ENCODE results near the gene TRAPPC11.

The TRAPPC11 gene

DNA sequence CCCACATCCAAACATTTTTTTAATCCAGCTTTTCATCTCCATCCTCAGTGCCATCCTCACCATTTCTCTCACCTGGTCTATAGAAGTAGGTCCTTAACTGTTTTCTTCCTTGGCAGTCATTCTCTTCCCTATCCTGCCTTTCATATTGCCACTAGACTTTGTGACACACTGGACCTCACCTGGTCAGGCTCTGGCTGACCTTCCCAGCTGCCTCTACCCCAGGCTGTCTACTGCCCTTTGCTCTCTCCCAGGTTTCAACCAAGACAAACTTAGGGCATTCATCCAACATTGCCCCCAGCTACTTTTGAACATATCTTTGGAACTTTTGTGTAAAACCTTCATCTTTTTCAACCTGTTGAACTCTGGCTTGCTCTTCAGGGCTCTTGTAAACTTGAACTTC lies 39.8 kb downstream of the TRAPPC11 start:
- Histone ChIP-seq H3K27me3 (ENCODE audit: low read depth, low read length) (no peaks in the 10 kb centered on the region), H3K4me1 (ENCODE audit: low read length) (no peaks in the 10 kb centered on the region), H3K4me3 (ENCODE audit: low read length) (no peak overlapping the region), H3K79me2 (ENCODE audit: low read length) (no peaks in the 10 kb centered on the region), H3K36me3 (replicated peaks; ENCODE audit: low read depth, low read length) (no peaks in the 10 kb centered on the region), H3K9ac (ENCODE audit: low read length) (no peak overlapping the region), H2AFZ (ENCODE audit: low read depth, low read length) (no peak overlapping the region), H3K9me3 (ENCODE audit: insufficient read depth, low read length) (no peaks in the 10 kb centered on the region), H3K27ac (ENCODE audit: low read length) (no peak overlapping the region), H4K20me1 (ENCODE audit: insufficient read depth, low read length) (no peaks in the 10 kb centered on the region), H3K4me2 (ENCODE audit: low read length) (no peak overlapping the region)
- no peak for TF ChIP-seq CTCF (IDR thresholded peaks at IDR 0.05; ENCODE audit: low read depth, low read length)
- TF ChIP-seq EZH2phosphoT487 (IDR thresholded peaks at IDR 0.05; ENCODE audit: low read depth), result no peak

GRCh38 chr4:183700407-183700806 lies 41.3 kb downstream of the TRAPPC11 start:
- no peaks in the 10 kb centered on the region for H3K79me2 ChIP-seq (ENCODE audit: low read length)

GRCh38 chr4:183702492-183702891 lies 43.4 kb downstream of the TRAPPC11 start:
- Histone ChIP-seq H3K4me3 (ENCODE audit: low read length) (no peak overlapping the region), H3K36me3 (replicated peaks; ENCODE audit: low read depth, low read length) (no peaks in the 10 kb centered on the region), H3K9me3 (ENCODE audit: insufficient read depth, low read length) (no peaks in the 10 kb centered on the region), H3K27ac (ENCODE audit: low read length) (no peak overlapping the region), H3K79me2 (ENCODE audit: low read length) (no peaks in the 10 kb centered on the region), H3K27me3 (ENCODE audit: low read depth, low read length) (no peaks in the 10 kb centered on the region), H2AFZ (ENCODE audit: low read depth, low read length) (no peak overlapping the region), H3K4me2 (ENCODE audit: low read length) (no peak overlapping the region), H4K20me1 (ENCODE audit: insufficient read depth, low read length) (no peaks in the 10 kb centered on the region), H3K9ac (ENCODE audit: low read length) (no peak overlapping the region), H3K4me1 (ENCODE audit: low read length) (no peaks in the 10 kb centered on the region)
- no peak for TF ChIP-seq CTCF (IDR thresholded peaks at IDR 0.05; ENCODE audit: low read depth, low read length)
- no peak for TF ChIP-seq EZH2phosphoT487 (IDR thresholded peaks at IDR 0.05; ENCODE audit: low read depth)

More at GRCh38 chr4:183700407-183700806, 41.3 kb downstream of the TRAPPC11 start:
- Histone ChIP-seq H3K4me1 (ENCODE audit: low read length) (no peaks in the 10 kb centered on the region), H3K36me3 (replicated peaks; ENCODE audit: low read depth, low read length) (no peaks in the 10 kb centered on the region), H3K4me3 (ENCODE audit: low read length) (no peak overlapping the region), H3K9me3 (ENCODE audit: insufficient read depth, low read length) (no peaks in the 10 kb centered on the region), H3K27me3 (ENCODE audit: low read depth, low read length) (no peaks in the 10 kb centered on the region), H3K27ac (ENCODE audit: low read length) (no peak overlapping the region), H3K4me2 (ENCODE audit: low read length) (no peak overlapping the region), H4K20me1 (ENCODE audit: insufficient read depth, low read length) (no peaks in the 10 kb centered on the region), H2AFZ (ENCODE audit: low read depth, low read length) (no peak overlapping the region), H3K9ac (ENCODE audit: low read length) (no peak overlapping the region)
- TF ChIP-seq CTCF (IDR thresholded peaks at IDR 0.05; ENCODE audit: low read depth, low read length) (no peak), EZH2phosphoT487 (IDR thresholded peaks at IDR 0.05; ENCODE audit: low read depth) (no peak)

DNA sequence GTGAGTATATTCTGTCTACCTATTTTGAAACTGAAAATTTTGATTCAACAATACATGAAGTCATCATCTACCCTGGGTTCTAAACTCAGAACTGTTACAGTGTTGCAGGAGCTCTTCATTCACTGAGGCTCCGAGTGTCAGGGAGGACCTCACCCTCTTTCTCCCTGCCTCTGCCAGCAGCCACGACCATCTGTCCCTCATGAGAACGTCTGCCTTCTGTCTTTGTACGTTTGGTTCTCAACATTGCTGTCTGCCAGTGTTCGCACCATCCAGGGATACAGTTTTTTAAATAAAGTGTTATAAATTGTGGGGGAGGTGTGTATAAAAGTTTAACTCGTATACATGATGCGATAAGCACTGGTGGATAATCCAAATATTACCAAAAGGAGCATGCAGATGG lies 55.5 kb downstream of the TRAPPC11 start:
- H3K4me3 ChIP-seq (ENCODE audit: low read length), result no peak overlapping the region
- no peaks in the 10 kb centered on the region for H3K9me3 ChIP-seq (ENCODE audit: insufficient read depth, low read length)
- H4K20me1 ChIP-seq (ENCODE audit: insufficient read depth, low read length), result no peaks in the 10 kb centered on the region
- H3K27ac ChIP-seq (ENCODE audit: low read length), result no peak overlapping the region
- no peak overlapping the region for H2AFZ ChIP-seq (ENCODE audit: low read depth, low read length)
- H3K9ac ChIP-seq (ENCODE audit: low read length), result no peak overlapping the region
- TF ChIP-seq CTCF (IDR thresholded peaks at IDR 0.05; ENCODE audit: low read depth, low read length) (no peak), EZH2phosphoT487 (IDR thresholded peaks at IDR 0.05; ENCODE audit: low read depth) (no peak)
- no peaks in the 10 kb centered on the region for H3K36me3 ChIP-seq (replicated peaks; ENCODE audit: low read depth, low read length)
- H3K79me2 ChIP-seq (ENCODE audit: low read length), result no peaks in the 10 kb centered on the region
- H3K4me2 ChIP-seq (ENCODE audit: low read length), result no peak overlapping the region
- no peaks in the 10 kb centered on the region for H3K4me1 ChIP-seq (ENCODE audit: low read length)
- H3K27me3 ChIP-seq (ENCODE audit: low read depth, low read length), result no peaks in the 10 kb centered on the region

All from OCI-LY3 (cell line).